ENCODE measurements around the gene NUP93.

The NUP93 gene

GRCh38 chr16:56824804-56825203 is 94.9 kb downstream of the NUP93 start:
- no peak for DNase-seq

DNA sequence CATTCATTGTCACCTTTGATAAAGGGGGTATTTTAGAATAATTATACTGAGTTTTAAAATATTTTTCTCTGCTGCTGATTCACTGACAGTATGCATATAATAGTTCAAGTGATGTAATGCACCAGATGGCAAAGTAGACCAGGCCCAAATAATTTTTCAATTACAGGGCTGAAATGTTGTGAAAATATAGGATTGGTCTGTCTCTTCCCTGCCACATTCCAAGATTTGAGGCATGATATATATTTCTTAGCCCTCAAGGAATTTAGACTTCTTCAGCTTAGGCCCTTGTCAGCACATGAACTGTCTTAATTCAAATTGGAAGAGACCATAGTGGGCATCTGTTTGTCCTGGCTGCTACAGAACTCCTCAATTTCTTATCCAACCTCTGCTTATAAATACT is 95.9 kb downstream of the NUP93 start:
- DNase-seq = no peak

DNA sequence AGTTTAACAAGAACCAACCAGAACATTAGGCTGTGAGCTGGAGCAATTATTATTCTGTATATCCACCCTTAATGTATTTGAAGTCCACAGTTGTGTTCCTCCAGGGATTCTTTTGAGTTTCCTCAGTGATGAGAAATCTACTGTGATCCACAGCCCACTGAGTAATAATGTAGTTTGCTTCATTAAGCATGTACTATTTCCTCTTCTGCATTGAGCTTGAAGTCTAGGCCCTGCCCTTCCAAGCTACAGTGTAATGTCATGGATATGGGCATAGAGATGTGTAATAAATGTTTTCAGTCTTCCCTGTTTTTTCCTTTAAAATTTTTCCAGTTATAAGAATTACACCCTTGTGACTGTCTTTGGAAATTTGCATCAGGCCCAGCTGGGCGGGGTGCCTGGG is 98.7 kb downstream of the NUP93 start:
- DNase-seq = no peak

DNA sequence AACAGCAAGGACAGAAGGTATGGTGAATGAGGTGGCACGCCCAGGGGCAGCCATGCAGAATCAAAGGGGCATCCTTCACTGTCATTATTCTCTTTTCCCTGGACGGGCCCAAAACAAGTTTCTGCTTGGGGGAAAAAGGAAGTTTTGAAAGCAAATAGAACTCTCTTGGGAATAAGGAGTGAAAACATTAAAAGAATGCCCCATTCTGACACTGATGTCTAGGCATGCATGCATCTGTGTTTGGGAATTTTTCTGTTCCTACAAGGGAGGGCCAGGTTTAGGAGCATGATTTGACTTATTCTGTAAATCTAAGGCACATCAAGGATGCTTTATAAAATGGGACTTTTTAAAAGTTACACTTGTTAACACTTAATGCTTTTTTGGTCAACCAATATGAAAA is 100.7 kb downstream of the NUP93 start:
- no peak for DNase-seq

- no peak for DNase-seq
Observed at GRCh38 chr16:56832768-56833167, 102.8 kb downstream of the NUP93 start.

GRCh38 chr16:56833243-56833970 is 103.5 kb downstream of the NUP93 start:
- no peak for DNase-seq

DNA sequence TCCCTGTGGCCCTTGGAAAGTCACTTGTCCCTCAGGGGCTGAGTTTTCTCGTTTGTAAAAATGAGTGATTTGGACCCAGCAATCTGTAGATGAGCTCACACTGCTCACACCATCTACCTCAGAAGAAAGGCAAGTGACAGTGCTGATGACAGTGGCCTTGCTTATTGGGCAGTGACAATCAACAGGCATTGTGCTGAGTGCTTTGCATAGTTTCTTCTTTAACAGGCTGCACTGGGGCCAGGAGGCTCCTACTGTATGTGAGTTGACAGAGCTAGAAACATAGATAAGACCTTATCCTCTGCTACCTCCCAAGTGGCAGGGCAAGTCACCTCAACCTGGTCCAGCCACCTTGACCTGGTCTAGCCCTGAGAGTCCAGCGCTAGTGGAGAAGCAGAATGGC is 105.4 kb downstream of the NUP93 start:
- DNase-seq = no peak

- DNase-seq = no peak
Observed at GRCh38 chr16:56836410-56837230, 106.7 kb downstream of the NUP93 start.

- DNase-seq = no peak
Observed at GRCh38 chr16:56838622-56839337, 108.9 kb downstream of the NUP93 start.

DNA sequence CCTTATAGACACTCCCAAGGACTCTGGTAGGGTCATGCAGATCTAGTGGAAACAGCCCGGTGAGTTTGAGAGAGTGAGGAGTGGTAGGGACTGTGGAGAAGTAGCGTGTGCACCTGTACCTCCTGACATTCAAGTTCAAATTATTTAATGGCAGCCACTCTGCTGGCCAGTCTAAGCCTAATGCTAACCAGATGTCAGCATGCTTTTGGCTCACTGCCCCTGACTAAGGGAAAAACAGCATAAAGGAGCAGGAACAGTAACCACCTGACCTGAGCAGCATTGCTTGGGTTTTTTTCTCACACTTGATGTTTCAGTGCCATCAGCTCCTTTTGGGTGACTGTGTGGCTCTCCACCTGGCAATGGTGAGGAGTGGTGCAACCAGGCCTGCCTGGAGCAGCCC is 111.3 kb downstream of the NUP93 start:
- DNase-seq = no peak

DNA sequence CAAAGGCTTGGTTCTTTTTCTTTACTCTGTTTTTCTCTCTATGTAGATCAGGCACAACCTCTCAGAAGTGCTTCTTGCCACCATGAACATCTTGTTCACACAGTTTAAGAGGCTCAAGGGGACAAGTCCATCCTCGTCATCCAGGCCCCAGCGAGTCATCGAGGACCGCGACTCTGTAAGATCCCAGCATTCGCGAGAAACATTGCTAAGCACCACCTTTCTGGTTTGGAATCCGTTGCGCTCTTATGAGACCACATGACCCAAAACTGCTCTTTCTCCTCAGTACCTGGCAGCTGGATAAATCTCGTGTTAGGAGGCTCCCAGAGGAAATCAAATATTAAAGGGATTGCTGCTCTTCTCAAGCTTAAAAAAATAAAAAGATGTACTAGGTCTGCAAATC is 111.7 kb downstream of the NUP93 start:
- no peak for DNase-seq

DNA sequence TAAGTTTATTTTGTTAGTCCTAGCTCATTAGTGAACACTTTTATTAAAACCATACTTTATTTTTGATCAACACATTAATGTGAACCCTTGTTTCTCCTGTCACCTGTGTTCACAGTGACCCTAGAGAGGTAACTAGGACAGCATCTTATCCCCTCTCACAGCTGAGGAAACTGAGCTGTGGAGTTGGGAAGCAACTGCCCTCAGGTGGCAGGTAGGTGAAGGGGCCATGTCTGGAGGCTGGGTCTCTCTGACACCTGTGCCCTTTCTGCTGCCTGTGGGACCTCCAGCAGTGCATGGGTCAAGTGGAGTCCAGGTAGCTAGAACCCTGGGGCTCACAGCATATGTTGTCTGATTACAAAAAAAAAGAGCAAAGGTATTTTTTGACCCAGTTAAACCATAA is 112.2 kb downstream of the NUP93 start:
- DNase-seq = no peak

GRCh38 chr16:56844056-56844455 is 114.1 kb downstream of the NUP93 start:
- DNase-seq = no peak

- no peak for DNase-seq
Observed at GRCh38 chr16:56847173-56847910, 117.4 kb downstream of the NUP93 start.

DNA sequence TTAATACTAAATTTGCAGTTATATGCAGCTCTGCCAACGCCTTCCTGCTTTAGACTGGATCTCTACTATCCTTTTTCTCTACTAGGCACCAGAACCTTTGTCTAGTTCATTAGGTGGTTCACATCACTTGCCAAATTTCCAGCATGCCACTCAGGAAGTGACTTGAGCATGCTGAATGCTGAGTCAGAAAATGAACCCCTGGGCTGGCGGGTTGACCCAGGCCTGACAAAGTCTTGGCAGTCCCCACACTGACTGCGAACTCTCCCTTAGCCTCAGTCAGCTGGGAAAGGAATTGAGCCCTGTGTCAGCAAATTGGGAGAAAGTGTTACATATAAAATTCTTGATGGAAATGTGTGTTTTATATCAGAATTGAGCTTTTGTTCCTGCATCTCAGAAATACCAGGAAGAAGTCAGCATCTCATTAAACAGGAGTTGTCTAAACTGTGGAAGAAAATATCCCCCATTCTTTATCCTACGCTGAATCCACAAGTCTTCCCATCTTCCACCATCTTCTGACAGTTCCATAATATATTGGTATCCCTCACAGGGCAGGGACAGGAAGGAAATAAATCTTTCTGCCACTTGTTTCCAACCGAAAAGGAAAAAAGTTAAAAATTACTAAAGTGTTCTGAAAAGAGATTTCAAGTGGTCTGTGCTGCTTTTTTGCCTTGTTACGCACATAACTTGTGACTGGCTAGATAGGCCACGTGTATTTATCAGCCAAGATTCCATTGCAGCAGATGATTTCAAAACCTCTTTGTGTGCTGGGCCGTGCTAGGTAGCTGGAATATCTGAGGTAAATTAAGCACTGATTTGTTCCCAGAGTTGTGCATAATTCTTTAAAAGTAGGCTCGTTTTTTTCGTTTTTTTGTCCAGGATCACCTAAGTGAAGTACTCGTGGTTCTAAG is 118.4 kb downstream of the NUP93 start:
- DNase-seq = no peak

GRCh38 chr16:56848955-56849689 is 119.2 kb downstream of the NUP93 start:
- DNase-seq = no peak

GRCh38 chr16:56849690-56850680 is 120.1 kb downstream of the NUP93 start:
- DNase-seq = no peak

DNA sequence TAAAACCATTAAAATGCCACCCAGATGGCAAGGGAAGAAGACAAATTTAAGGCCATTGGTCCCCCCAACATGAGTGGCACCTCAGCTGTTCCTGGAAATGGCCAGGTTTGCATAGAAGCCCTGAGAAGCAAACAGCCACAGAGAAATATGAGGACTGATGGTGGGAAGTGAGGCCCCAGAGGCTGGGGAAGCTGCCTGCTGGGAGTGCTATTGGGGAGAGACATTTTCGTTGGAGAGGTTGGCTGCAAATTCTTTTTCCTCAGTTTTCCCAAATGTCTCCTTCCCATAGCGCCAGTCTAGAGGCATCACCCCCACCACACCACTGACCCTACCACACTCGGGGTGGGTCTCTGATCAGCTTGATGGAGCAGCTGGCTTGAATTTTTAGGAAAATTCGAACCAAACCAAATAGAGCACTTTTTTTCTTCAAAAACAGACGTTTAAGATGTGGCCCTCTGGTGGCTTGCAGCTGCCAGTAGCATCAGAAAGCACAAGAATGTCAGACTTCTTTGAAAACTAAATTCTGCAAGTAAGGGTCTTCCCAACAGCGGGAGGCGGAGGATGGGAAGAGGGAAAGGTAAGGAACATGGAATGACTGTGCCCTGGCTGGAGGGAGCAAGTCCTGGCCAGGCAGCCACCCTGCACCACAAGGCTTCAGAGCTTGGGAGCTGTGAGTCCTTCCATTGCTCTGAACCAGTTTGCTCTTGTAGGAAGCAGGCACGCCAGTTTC is 121.9 kb downstream of the NUP93 start:
- DNase-seq = no peak

DNA sequence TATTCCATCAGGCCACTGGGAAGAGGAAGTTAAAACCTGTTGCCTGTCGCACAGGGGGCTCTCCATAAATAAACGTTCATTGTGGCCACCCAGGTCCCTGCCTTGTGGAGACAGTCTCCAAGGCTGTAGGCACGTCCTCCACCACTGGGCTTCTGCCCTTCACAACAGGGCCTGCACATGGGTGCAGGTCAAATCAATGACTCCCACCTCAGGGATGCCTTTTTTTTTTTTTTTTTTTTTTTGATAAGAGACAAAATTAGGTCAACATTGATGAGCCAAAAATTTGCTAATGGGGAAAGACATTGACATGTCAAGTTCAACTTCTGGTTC is 122.4 kb downstream of the NUP93 start:
- DNase-seq = no peak

Data from stimulated activated CD4-positive, alpha-beta T cell treated with anti-CD3 and anti-CD28 coated beads, Interleukin-4, amount 100 ng/mL, for 1 hour (primary cell).